Neural crest cell (in vitro differentiated cells): ENCODE data around the gene TET3. TPM values are rescaled to one million over a fixed set of nuclear protein-coding genes. Genes with fewer than 3 reads are reported as not detected.

Experiments
- DNase-seq: peaks from one replicate; pipeline ENCODE4 v3.0.0; 2021; ENCODE audit warnings: low read depth, mixed read lengths, low spot score
- H3K27ac Mint-ChIP-seq: one replicate; pipeline ENCODE4 v1.8.0; 2021; ENCODE audit warnings: mild to moderate bottlenecking, mixed read lengths; ENCODE audit not compliant: unreplicated experiment
- H3K27me3 Mint-ChIP-seq: 2 replicates; pipeline ENCODE4 v1.8.0; 2021; ENCODE audit warnings: low read depth, mild to moderate bottlenecking, mixed read lengths
- H3K36me3 Mint-ChIP-seq: 2 replicates; pipeline ENCODE4 v1.8.0; 2021; ENCODE audit warnings: low read depth, mild to moderate bottlenecking, mixed read lengths
- H3K4me1 Mint-ChIP-seq: 2 replicates; pipeline ENCODE4 v1.8.0; 2021; ENCODE audit warnings: mixed read lengths
- H3K4me3 Mint-ChIP-seq: one replicate; pipeline ENCODE4 v1.8.0; 2021; ENCODE audit warnings: mild to moderate bottlenecking, mixed read lengths
- H3K9me3 Mint-ChIP-seq: 2 replicates; pipeline ENCODE4 v1.8.0; 2021; ENCODE audit warnings: mixed read lengths
- CTCF ChIP-seq: fragments of 200-600 bp; sonication (generic); conservative IDR thresholded peaks from 2 replicates; pipeline ENCODE4 v1.5.0; 2021; ENCODE audit warnings: antibody characterized with exemption, mild to moderate bottlenecking
- total RNA-seq: library from RNA; stranded (reverse); gene quantifications from 2 replicates; pipeline ENCODE4 v1.2.1, GENCODE V29; 2021

Gene TET3
- total RNA-seq, 1 donor from 2014 or later: 30.3 TPM

DNA sequence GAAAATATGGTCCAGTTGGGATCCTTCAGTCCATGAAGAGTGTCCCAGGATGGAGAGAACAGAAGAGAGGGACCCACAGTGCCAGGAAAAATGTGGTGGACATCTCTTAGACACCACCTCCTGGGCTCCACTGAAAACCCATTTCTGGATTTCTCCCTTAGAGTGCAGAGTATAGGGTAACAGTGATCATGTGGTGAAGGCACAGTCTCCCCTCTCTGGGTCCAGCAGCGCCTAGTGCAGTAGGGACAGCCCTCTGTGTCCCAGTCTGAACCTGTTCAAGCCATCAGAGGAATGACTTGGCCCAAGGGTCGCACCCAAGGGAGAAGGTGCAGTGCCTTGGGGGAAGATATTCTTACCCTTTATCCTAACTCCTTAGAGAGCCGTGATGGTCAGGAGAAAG is 30.1 kb downstream of the TET3 start:
- Mint-ChIP-seq H3K27ac (peak overlapping the region; percentile 35), H3K27me3 (no peaks in the 10 kb centered on the region), H3K36me3 (no peaks in the 10 kb centered on the region), H3K4me1 (no peaks in the 10 kb centered on the region), H3K4me3 (no peak overlapping the region), H3K9me3 (no peaks in the 10 kb centered on the region)
- no peak for TF ChIP-seq CTCF
- DNase-seq: no peak

DNA sequence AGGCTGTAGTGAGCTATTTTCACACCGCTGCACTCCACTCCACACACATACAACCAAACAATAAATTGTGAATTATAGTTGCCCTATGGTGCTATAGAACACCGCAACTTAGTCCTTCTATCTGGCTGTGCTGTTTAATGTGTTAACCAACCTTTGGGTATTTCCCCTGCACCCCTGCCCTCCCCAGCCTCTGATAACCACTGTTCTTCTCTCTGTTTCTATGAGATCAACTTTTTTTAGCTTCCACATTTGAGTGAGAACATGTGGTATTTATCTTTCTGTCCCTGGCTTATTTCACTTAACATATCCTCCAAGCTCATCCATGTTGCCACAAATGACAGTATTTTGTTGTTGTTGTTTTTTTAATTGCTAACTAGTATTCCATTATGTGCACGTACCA is 32.5 kb downstream of the TET3 start:
- Mint-ChIP-seq H3K36me3 (no peaks in the 10 kb centered on the region), H3K27me3 (no peaks in the 10 kb centered on the region), H3K27ac (no peak overlapping the region), H3K9me3 (no peaks in the 10 kb centered on the region), H3K4me3 (no peak overlapping the region), H3K4me1 (peaks cover 6% of the 10 kb centered on the region)
- no peak for TF ChIP-seq CTCF
- DNase-seq: no peak

DNA sequence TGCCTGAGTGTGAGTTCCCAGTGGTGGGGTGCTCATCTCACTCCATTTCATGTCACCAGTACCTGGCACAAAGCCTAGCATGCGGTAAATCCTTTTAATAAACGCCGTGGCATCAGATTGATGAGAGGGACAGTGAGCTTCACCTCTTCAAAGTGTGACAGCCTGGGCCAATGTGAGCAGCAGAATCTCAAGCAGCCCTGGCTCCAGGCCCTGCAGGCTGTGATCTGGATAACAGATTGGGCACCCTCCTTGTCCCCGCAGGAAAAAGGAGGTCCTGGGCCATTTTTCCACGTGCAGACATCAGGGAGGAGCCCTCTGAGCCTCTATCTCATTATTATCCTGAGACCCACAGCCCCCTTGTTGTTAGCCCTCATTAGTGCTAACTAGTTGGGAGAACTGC is 34.8 kb downstream of the TET3 start:
- Mint-ChIP-seq H3K4me3 (no peak overlapping the region), H3K9me3 (no peaks in the 10 kb centered on the region), H3K36me3 (no peaks in the 10 kb centered on the region), H3K4me1 (peaks cover 6% of the 10 kb centered on the region), H3K27me3 (no peaks in the 10 kb centered on the region), H3K27ac (no peak overlapping the region)
- DNase-seq: no peak
- no peak for TF ChIP-seq CTCF

DNA sequence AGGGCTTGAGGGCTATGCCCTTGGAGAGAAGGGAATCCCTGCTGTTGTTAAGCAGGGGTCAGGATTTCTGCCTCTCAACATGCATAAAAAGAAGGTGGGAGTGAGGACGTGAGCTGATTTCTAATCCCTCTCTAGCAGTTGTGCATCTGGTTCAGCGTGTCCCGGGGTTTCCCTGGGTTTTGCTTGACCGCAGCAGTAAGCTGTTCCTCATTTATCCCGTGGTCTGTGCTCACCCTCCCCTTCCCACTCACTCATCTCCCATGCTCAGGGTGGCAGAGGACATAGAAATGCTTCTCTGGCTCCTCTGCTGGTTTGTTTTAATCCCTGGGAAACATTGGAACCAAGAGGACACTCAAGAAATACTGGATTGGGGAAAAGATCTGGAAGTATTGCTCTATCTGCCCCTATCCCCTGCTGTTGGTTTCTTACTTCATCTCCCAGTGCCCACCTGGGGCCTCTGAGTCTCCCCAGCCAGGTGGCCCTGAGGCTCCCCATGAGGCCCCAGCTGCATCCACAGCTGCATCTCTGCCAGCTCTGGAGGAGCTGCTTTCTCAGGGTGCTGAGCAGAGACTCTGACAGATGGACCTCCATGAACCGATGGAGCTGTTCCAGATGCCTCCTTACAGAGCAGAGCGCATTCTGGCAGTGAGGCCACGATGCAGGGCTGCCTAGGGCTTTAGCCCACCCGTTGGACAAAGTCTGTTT is 36.1 kb downstream of the TET3 start:
- H3K27ac Mint-ChIP-seq: no peak overlapping the region
- H3K36me3 Mint-ChIP-seq: no peaks in the 10 kb centered on the region
- H3K27me3 Mint-ChIP-seq: no peaks in the 10 kb centered on the region
- peaks cover 6% of the 10 kb centered on the region for H3K4me1 Mint-ChIP-seq
- no peak for DNase-seq
- H3K4me3 Mint-ChIP-seq: no peak overlapping the region
- no peak for TF ChIP-seq CTCF
- H3K9me3 Mint-ChIP-seq: no peaks in the 10 kb centered on the region

- H3K27me3 Mint-ChIP-seq: no peaks in the 10 kb centered on the region
- H3K27ac Mint-ChIP-seq: no peak overlapping the region
- DNase-seq: no peak
- H3K4me3 Mint-ChIP-seq: no peak overlapping the region
- TF ChIP-seq CTCF: no peak
- no peaks in the 10 kb centered on the region for H3K9me3 Mint-ChIP-seq
- no peaks in the 10 kb centered on the region for H3K36me3 Mint-ChIP-seq
- peaks cover 6% of the 10 kb centered on the region for H3K4me1 Mint-ChIP-seq
Measured at GRCh38 chr2:74021407-74021755, 36.7 kb downstream of the TET3 start.
